H7 (cell line): ENCODE data around the gene C1QTNF4. TPM values are rescaled to one million over a fixed set of nuclear protein-coding genes. Genes with fewer than 3 reads are reported as not detected.
A peak's percentile ranks its signal among the peaks of the same experiment; 100 is the strongest.
"Not testable (repeated sequence)": the region's sequence is repeated elsewhere in the genome, so short reads cannot be mapped to it uniquely, and the experiment has no call there.

Experiments
- DNase-seq: peaks from one replicate; pipeline ENCODE4 v3.0.0; 2012
- H3K27me3 ChIP-seq: 2 replicates; pipeline ENCODE4 v1.6.0; 2011; ENCODE audit warnings: mild to moderate bottlenecking, low read length; ENCODE audit not compliant: control insufficient read depth, insufficient read depth
- H3K36me3 ChIP-seq: replicated peaks from 2 replicates; pipeline ENCODE4 v1.5.1; 2011; ENCODE audit warnings: low read length; ENCODE audit not compliant: control insufficient read depth, insufficient read depth
- H3K4me3 ChIP-seq: 2 replicates; pipeline ENCODE4 v1.5.1; 2011; ENCODE audit warnings: low read depth, mild to moderate bottlenecking, control low read depth, low read length, moderate library complexity; ENCODE audit not compliant: insufficient read depth
- total RNA-seq: library from RNA; depleted of rRNA; stranded (reverse); fragments of >200 nt; shearing (Covaris generic); gene quantifications from 2 replicates; pipeline ENCODE4 v1.2.3, GENCODE V29; 2014; rRNA removed

Gene C1QTNF4
- total RNA-seq, result 5.0 and 5.2 TPM in 2 replicates

- Histone ChIP-seq H3K36me3 (no peaks in the 10 kb centered on the region), H3K4me3 (peak within 1 kb of the TSS; percentile 57), H3K27me3 (peaks cover 33% of the 10 kb centered on the region)
- peak; percentile 92 for DNase-seq
Observed at GRCh38 chr11:47593934-47594855, at the start of gene C1QTNF4. C1QTNF4 (minus strand) TSS chr11:47594411; CDS start chr11:47590810, 3,601 bp downstream.

GRCh38 chr11:47642099-47642855 lies 48.1 kb upstream of the C1QTNF4 start, which contains the start of gene MTCH2:
MTCH2 (minus strand) TSS chr11:47642559; CDS start chr11:47642465, 94 bp downstream.
- peak; percentile 98 for DNase-seq
- no peaks in the 10 kb centered on the region for H3K27me3 ChIP-seq
- peaks cover 3% of the 10 kb centered on the region for H3K36me3 ChIP-seq
- peak within 1 kb of the TSS; percentile 89 for H3K4me3 ChIP-seq

- DNase-seq, result peak; percentile 40
- Histone ChIP-seq H3K4me3 (peak overlapping the region; percentile 89), H3K36me3 (peaks cover 3% of the 10 kb centered on the region), H3K27me3 (no peaks in the 10 kb centered on the region)
Observed at GRCh38 chr11:47641600-47642098, 47.4 kb upstream of the C1QTNF4 start.

GRCh38 chr11:47640506-47640905 lies 46.3 kb upstream of the C1QTNF4 start:
- not testable (repeated sequence) for H3K4me3 ChIP-seq

GRCh38 chr11:47636331-47636730 lies 42.1 kb upstream of the C1QTNF4 start:
- not testable (repeated sequence) for DNase-seq, H3K27me3 ChIP-seq, H3K4me3 ChIP-seq
- H3K36me3 ChIP-seq, result peaks cover 22% of the 10 kb centered on the region

More at GRCh38 chr11:47640506-47640905, 46.3 kb upstream of the C1QTNF4 start:
- not testable (repeated sequence) for DNase-seq, H3K27me3 ChIP-seq, H3K36me3 ChIP-seq

- Histone ChIP-seq H3K36me3 (peaks cover 26% of the 10 kb centered on the region), H3K4me3 (no peak overlapping the region), H3K27me3 (no peaks in the 10 kb centered on the region)
- no peak for DNase-seq
Observed at GRCh38 chr11:47631473-47631872, 37.3 kb upstream of the C1QTNF4 start.

GRCh38 chr11:47628026-47628425 lies 33.8 kb upstream of the C1QTNF4 start:
- no peak for DNase-seq
- Histone ChIP-seq H3K27me3 (no peaks in the 10 kb centered on the region), H3K36me3 (peaks cover 20% of the 10 kb centered on the region), H3K4me3 (no peak overlapping the region)

- Histone ChIP-seq H3K4me3 (no peak overlapping the region), H3K36me3 (peaks cover 17% of the 10 kb centered on the region), H3K27me3 (no peaks in the 10 kb centered on the region)
- no peak for DNase-seq
Observed at GRCh38 chr11:47626234-47626633, 32.0 kb upstream of the C1QTNF4 start.

- no peaks in the 10 kb centered on the region for H3K27me3 ChIP-seq
- peaks cover 16% of the 10 kb centered on the region for H3K36me3 ChIP-seq
- no peak for DNase-seq
- no peak overlapping the region for H3K4me3 ChIP-seq
Observed at GRCh38 chr11:47620836-47621378, 26.7 kb upstream of the C1QTNF4 start.

- no peak for DNase-seq
- H3K4me3 ChIP-seq, result no peak overlapping the region
- H3K36me3 ChIP-seq, result peaks cover 8% of the 10 kb centered on the region; the same call in 1 of the 2 replicates
- H3K27me3 ChIP-seq, result no peaks in the 10 kb centered on the region
Observed at GRCh38 chr11:47617417-47617809, 23.2 kb upstream of the C1QTNF4 start.

- no peaks in the 10 kb centered on the region for H3K27me3 ChIP-seq
- no peak overlapping the region for H3K4me3 ChIP-seq
- peaks cover 6% of the 10 kb centered on the region; the same call in 1 of the 2 replicates for H3K36me3 ChIP-seq
- peak; percentile 65 for DNase-seq
Observed at GRCh38 chr11:47616726-47617416, 22.7 kb upstream of the C1QTNF4 start.

GRCh38 chr11:47615249-47615648 lies 21.0 kb upstream of the C1QTNF4 start:
- H3K27me3 ChIP-seq, result no peaks in the 10 kb centered on the region
- no peak overlapping the region for H3K4me3 ChIP-seq
- H3K36me3 ChIP-seq, result peaks cover 5% of the 10 kb centered on the region; the same call in 1 of the 2 replicates
- no peak for DNase-seq

GRCh38 chr11:47611348-47611794 lies 17.2 kb upstream of the C1QTNF4 start:
- H3K27me3 ChIP-seq, result no peaks in the 10 kb centered on the region
- H3K4me3 ChIP-seq, result no peak overlapping the region
- DNase-seq, result no peak
- no peaks in the 10 kb centered on the region; the same call in 1 of the 2 replicates for H3K36me3 ChIP-seq

- no peak for DNase-seq
- H3K36me3 ChIP-seq, result no peaks in the 10 kb centered on the region; the same call in 1 of the 2 replicates
- H3K4me3 ChIP-seq, result no peak overlapping the region
- no peaks in the 10 kb centered on the region for H3K27me3 ChIP-seq
Observed at GRCh38 chr11:47609675-47610074, 15.5 kb upstream of the C1QTNF4 start.
